ENCODE results near the gene DLX3. TPM values are rescaled to one million over a fixed set of nuclear protein-coding genes. Genes with fewer than 3 reads are reported as not detected.

The DLX3 gene
- total RNA-seq (2021; fragmentation: NEBNext Ultra II Directional; extraction: Animal tissue kit (Norgen Biotek cat#: 25700)): 0.15 TPM in 1 of 2 replicates, not detected in the other
- polyA plus RNA-seq (2011; rRNA removed): 0.06 and 0.20 TPM in 2 replicates
- 0.12 TPM for polyA plus RNA-seq (2011; cell fraction: cytosol; rRNA removed)
- polyA plus RNA-seq (2011; cell fraction: nucleus; rRNA removed): 0.29 TPM
- 0.15 to 0.25 TPM (median 0.25 TPM) in 3 of 4 replicates, not detected in the other for polyA plus RNA-seq (2012, experiment 1 of 2)
- polyA plus RNA-seq (2012, experiment 2 of 2): 0.35 TPM
- polyA plus RNA-seq (2013, experiment 1 of 2): 0.12 TPM
- 0.17 TPM for polyA plus RNA-seq (2013, experiment 2 of 2)
- polyA minus RNA-seq (2011; rRNA and poly(A)+ RNA removed): 0.09 and 0.10 TPM in 2 replicates
- polyA minus RNA-seq (2011; cell fraction: cytosol; rRNA and poly(A)+ RNA removed): not detected
- 1.3 TPM for polyA minus RNA-seq (2011; cell fraction: nucleus; rRNA and poly(A)+ RNA removed)
- long read RNA-seq, experiment 1: 0 reads
- long read RNA-seq, experiment 2: 0 reads

DNA sequence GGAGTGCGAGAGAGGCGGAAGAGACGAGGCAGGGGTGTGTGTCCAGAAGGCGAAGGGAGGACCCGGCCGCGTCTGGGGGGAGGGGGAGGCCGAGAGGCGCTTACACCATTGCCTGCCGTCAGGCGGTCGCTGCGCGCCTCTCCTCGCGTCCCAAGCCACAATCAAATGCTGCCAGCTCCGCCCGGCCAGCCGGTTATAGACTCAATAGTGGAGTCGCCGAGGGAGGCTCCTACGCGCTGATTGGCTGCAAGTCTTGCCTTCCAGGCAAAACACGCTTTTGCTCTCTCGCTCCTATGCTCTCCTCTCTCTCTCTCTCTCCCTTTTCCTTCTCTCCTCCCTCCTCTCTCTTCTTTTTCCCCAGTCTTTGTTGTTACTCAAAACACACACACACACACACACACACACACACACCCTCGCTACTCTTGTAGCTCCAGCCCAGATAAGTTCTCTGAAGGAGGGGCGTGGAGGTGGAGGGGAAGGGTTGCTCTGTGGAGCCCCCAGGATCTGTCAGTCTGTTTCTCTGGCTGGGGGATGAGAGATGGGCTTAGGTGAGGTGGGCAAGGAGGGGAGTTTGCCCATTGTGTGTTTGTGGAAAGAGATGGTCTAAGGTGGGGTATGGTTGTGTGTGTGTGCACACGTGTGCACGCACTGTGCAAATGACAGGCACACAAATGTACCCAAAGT lies at the start of gene DLX3:
TSS of gene DLX3 (minus strand) at position 170 of the 684 bp plus-strand sequence. CDS start 226 bp downstream, outside the sequence.
- H4K91ac ChIP-seq (replicated peaks; ENCODE audit: insufficient read length, low read length): no peak within 1 kb of the TSS
- WGBS, 2 experiments (ENCODE audit: extremely low coverage in 1 of 2, insufficient coverage in 1 of 2, insufficient read length in 1 of 2, insufficient replicate concordance in 2 of 2, low coverage in 1 of 2, low lambda C conversion rate in 2 of 2, missing lambda C conversion rate in 1 of 2): 6% methylated on average over 21 of the region's 29 CpGs; no CpG with 5 or more reads in 1 of the 2 experiments
- CTCF ChIA-PET (ENCODE audit: partially characterized antibody): interaction anchor here (0.6 to 18.5 kb wide), 18 partner anchors 7 to 210 kb away, joined by 3 to 547 read pairs (median 42); partner anchors contain the start of gene TAC4
- no peak within 1 kb of the TSS; the same call in 1 of the 2 replicates for H4K8ac ChIP-seq (ENCODE audit: extremely low read depth, insufficient read depth, low read length)
- no peak within 1 kb of the TSS for H2BK120ac ChIP-seq (replicated peaks; ENCODE audit: low read depth, low read length)
- no peak within 1 kb of the TSS for H2BK20ac ChIP-seq (ENCODE audit: low read length)
- H3K27ac ChIP-seq (ENCODE audit: low read depth, low read length): no peak within 1 kb of the TSS
- POLR2A ChIA-PET (ENCODE audit: partially characterized antibody): interaction anchor here (0.7 to 5.6 kb wide), 17 partner anchors 9 to 137 kb away, joined by 3 to 28 read pairs (median 4); partner anchors contain the start of gene DLX4
- no peaks in the 10 kb centered on the region for H3K79me2 ChIP-seq (ENCODE audit: control insufficient read depth in 1 of 2, insufficient read depth in 2 of 2, low read length in 2 of 2)
- peak within 1 kb of the TSS; percentile 67 to 91 for H3K4me2 ChIP-seq (ENCODE audit: insufficient read depth in 1 of 2, low read depth in 2 of 2, low read length in 2 of 2)
- no peak within 1 kb of the TSS for H3K23ac ChIP-seq (ENCODE audit: insufficient read length)
- H3K36me3 ChIP-seq (ENCODE audit: control insufficient read depth in 2 of 4, insufficient read depth in 4 of 4, low read length in 3 of 4): no peaks in the 10 kb centered on the region; a peak in 1 of 8 replicates
- peak within 1 kb of the TSS; percentile 25 to 63 (median 44); a peak in 6 of 8 replicates for H3K4me3 ChIP-seq (ENCODE audit: extremely low read depth in 1 of 4, insufficient read depth in 2 of 4, low read depth in 3 of 4, low read length in 4 of 4)
- H3K23me2 ChIP-seq (ENCODE audit: low read depth, low read length): peaks cover 18% of the 10 kb centered on the region; the same call in 1 of the 2 replicates
- H3K4me1 ChIP-seq (replicated peaks in 1 of 4; ENCODE audit: control insufficient read depth in 3 of 4, insufficient read depth in 4 of 4, low read length in 3 of 4): peaks cover 7 to 35% (median 15%) of the 10 kb centered on the region in 4 experiments; a peak in 6 of 7 replicates
- no peaks in the 10 kb centered on the region for H3K79me1 ChIP-seq (ENCODE audit: low read depth, low read length)
- no peak within 1 kb of the TSS for H3K56ac ChIP-seq (replicated peaks; ENCODE audit: insufficient read length, low read depth, low read length)
- H2AFZ ChIP-seq (ENCODE audit: low read length): no peak within 1 kb of the TSS
- H2BK5ac ChIP-seq (ENCODE audit: low read depth, low read length): no peak within 1 kb of the TSS
- H3K9ac ChIP-seq (replicated peaks in 1 of 4; ENCODE audit: extremely low read depth in 1 of 4, low read depth in 3 of 4, low read length in 3 of 4): no peak within 1 kb of the TSS
- 0 out of 2 replicates have a peak within 1 kb of the TSS, but pooled peaks have one; percentile 97 for H2BK15ac ChIP-seq (ENCODE audit: low read length)
- no peak within 1 kb of the TSS for H4K5ac ChIP-seq (ENCODE audit: insufficient read length, low read depth, low read length)
- peak within 1 kb of the TSS; percentile 78; the same call in 1 of the 2 replicates for H2BK12ac ChIP-seq (ENCODE audit: low read depth, low read length)
- peak; percentile 65 to 88 for DNase-seq (ENCODE audit: low read depth in 1 of 2, low spot score in 2 of 2)
- H3K18ac ChIP-seq (ENCODE audit: extremely low read depth, low read length): 0 out of 2 replicates have a peak within 1 kb of the TSS, but pooled peaks have one; percentile 40
- no peak within 1 kb of the TSS for H2AK5ac ChIP-seq (ENCODE audit: low read depth, low read length)
- peak within 1 kb of the TSS; percentile 0 for H3K4ac ChIP-seq (replicated peaks; ENCODE audit: insufficient read length, low read depth, low read length)
- peaks cover 2 to 15% of the 10 kb centered on the region in 2 experiments for H4K20me1 ChIP-seq (replicated peaks in 1 of 2; ENCODE audit: control insufficient read depth in 1 of 2, insufficient read depth in 2 of 2, low read length in 2 of 2)
- H3K14ac ChIP-seq (ENCODE audit: insufficient read length): no peak within 1 kb of the TSS
- peaks cover 54 to 80% (median 75%) of the 10 kb centered on the region in 4 experiments for H3K27me3 ChIP-seq (replicated peaks in 1 of 4; ENCODE audit: control insufficient read depth in 3 of 4, extremely low read depth in 1 of 4, insufficient read depth in 3 of 4, low read length in 3 of 4)
- FAIRE-seq: no peak
- peaks cover 0 to 5% of the 10 kb centered on the region in 2 experiments; a peak in 1 of 4 replicates for H3K9me3 ChIP-seq (ENCODE audit: insufficient read depth in 2 of 2, low read depth in 1 of 2, low read length in 1 of 2)
- TF ChIP-seq EZH2 (IDR thresholded peaks at IDR 0.05; ENCODE audit: low read depth, low read length, severe bottlenecking) (no peak), RAD21 (IDR thresholded peaks at IDR 0.05 in 1 of 2, conservative IDR thresholded peaks at IDR 0.05 in 1 of 2; ENCODE audit: low read depth in 2 of 2, low read length in 2 of 2) (peak in 1 of 2 experiments; percentile 13; a peak in 1 of 4 replicates), POLR2A (IDR thresholded peaks at IDR 0.05; ENCODE audit: control extremely low read depth in 1 of 2, low read depth in 2 of 2, low read length in 2 of 2) (no peak; a peak in 1 of 3 replicates), CHD1 (IDR thresholded peaks at IDR 0.05; ENCODE audit: low read depth, low read length) (no peak), CTBP2 (IDR thresholded peaks at IDR 0.05; ENCODE audit: borderline replicate concordance, insufficient read depth, insufficient read length, low read length) (peak; percentile 45), TBP (IDR thresholded peaks at IDR 0.05; ENCODE audit: low read depth, low read length) (peak; percentile 92), TAF1 (IDR thresholded peaks at IDR 0.05; ENCODE audit: low read depth, low read length) (peak; percentile 84)
- TF ChIP-seq, protein P1, sequence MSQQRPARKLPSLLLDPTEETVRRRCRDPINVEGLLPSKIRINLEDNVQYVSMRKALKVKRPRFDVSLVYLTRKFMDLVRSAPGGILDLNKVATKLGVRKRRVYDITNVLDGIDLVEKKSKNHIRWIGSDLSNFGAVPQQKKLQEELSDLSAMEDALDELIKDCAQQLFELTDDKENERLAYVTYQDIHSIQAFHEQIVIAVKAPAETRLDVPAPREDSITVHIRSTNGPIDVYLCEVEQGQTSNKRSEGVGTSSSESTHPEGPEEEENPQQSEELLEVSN (IDR thresholded peaks at IDR 0.05): peak; percentile 38; the same call in 1 of the 2 replicates
